ENCODE measurements around the gene TAS2R30. TPM values are rescaled to one million over a fixed set of nuclear protein-coding genes. Genes with fewer than 3 reads are reported as not detected.

TAS2R30 gene
- total and polyA plus RNA-seq, 2 donors (not counting 1 experiment from before 2014, with no cell fraction given), result 9.5 TPM; not detected in 1

GRCh38 chr12:11133816-11134215, 628 bp downstream of the TAS2R30 start:
- Histone ChIP-seq H2AFZ (ENCODE audit: insufficient read depth, low read depth, low read length, poor library complexity, severe bottlenecking) (no peak overlapping the region), H3K4me2 (replicated peaks; ENCODE audit: low read depth, low read length, poor library complexity, severe bottlenecking) (no peak overlapping the region), H3K27me3 (replicated peaks in 1 of 4; ENCODE audit: control extremely low read depth in 1 of 4, control insufficient read depth in 3 of 4, insufficient read depth in 4 of 4, low read length in 3 of 4) (no peaks in the 10 kb centered on the region), H3K4me1 (ENCODE audit: control insufficient read depth in 2 of 2, insufficient read depth in 2 of 2, low read length in 2 of 2) (no peaks in the 10 kb centered on the region), H3K27ac (ENCODE audit: low read length in 2 of 2) (no peak overlapping the region), H4K20me1 (ENCODE audit: control insufficient read depth, insufficient read depth, low read length, poor library complexity, severe bottlenecking) (peaks cover 12% of the 10 kb centered on the region), H3K9ac (ENCODE audit: low read length) (no peak overlapping the region), H3K9me3 (ENCODE audit: control extremely low read depth in 1 of 3, control insufficient read depth in 2 of 3, insufficient read depth in 1 of 3, low read length in 2 of 3) (no peaks in the 10 kb centered on the region), H3K36me3 (replicated peaks in 1 of 2; ENCODE audit: control extremely low read depth in 1 of 2, control insufficient read depth in 1 of 2, extremely low read depth in 1 of 2, insufficient read depth in 2 of 2, low read length in 1 of 2) (peaks cover 0 to 2% of the 10 kb centered on the region in 2 experiments), H3K4me3 (ENCODE audit: control extremely low read depth in 1 of 5, extremely low read depth in 1 of 5, insufficient read depth in 1 of 5, low read depth in 2 of 5, low read length in 4 of 5) (no peak overlapping the region), H3K79me2 (ENCODE audit: control insufficient read depth, insufficient read depth, low read length) (peaks cover 50% of the 10 kb centered on the region)
- Mint-ChIP-seq H3K27me3 (no peaks in the 10 kb centered on the region), H3K9me3 (ENCODE audit: insufficient read depth) (no peaks in the 10 kb centered on the region), H3K4me1 (peaks cover 14% of the 10 kb centered on the region), H3K4me3 (no peak overlapping the region), H3K27ac (no peak overlapping the region)
- POLR2A ChIA-PET, result no interaction called here
- ATAC-seq (ENCODE audit: low read depth) (no peak), DNase-seq (no peak)
- CTCF ChIA-PET, result no interaction called here
- intact Hi-C loops (cut with micrococcal nuclease), result no loop called here
- no peak for TF ChIP-seq CTCF (IDR thresholded peaks at IDR 0.05)
- no peak for TF ChIP-seq EZH2 (IDR thresholded peaks at IDR 0.05; ENCODE audit: borderline replicate concordance, insufficient read depth, low read depth, low read length, poor library complexity, severe bottlenecking)
- no CpG with 5 or more reads among the region's 2 CpGs for WGBS (ENCODE audit: insufficient coverage)

- H3K27ac Mint-ChIP-seq, result no peak overlapping the region
- intact Hi-C loops (cut with micrococcal nuclease), result no loop called here
- no CpG with 5 or more reads among the region's 2 CpGs for WGBS (ENCODE audit: insufficient coverage)
- Histone ChIP-seq H3K4me1 (ENCODE audit: control insufficient read depth in 2 of 2, insufficient read depth in 2 of 2, low read length in 2 of 2) (no peaks in the 10 kb centered on the region), H3K9ac (ENCODE audit: low read length) (no peak overlapping the region), H3K27me3 (replicated peaks in 1 of 4; ENCODE audit: control extremely low read depth in 1 of 4, control insufficient read depth in 3 of 4, insufficient read depth in 4 of 4, low read length in 3 of 4) (no peaks in the 10 kb centered on the region), H4K20me1 (ENCODE audit: control insufficient read depth, insufficient read depth, low read length, poor library complexity, severe bottlenecking) (peaks cover 12% of the 10 kb centered on the region), H3K4me2 (replicated peaks; ENCODE audit: low read depth, low read length, poor library complexity, severe bottlenecking) (no peak overlapping the region), H3K4me3 (ENCODE audit: control extremely low read depth in 1 of 5, extremely low read depth in 1 of 5, insufficient read depth in 1 of 5, low read depth in 2 of 5, low read length in 4 of 5) (no peak overlapping the region), H2AFZ (ENCODE audit: insufficient read depth, low read depth, low read length, poor library complexity, severe bottlenecking) (no peak overlapping the region), H3K27ac (ENCODE audit: low read length in 2 of 2) (no peak overlapping the region), H3K36me3 (replicated peaks in 1 of 2; ENCODE audit: control extremely low read depth in 1 of 2, control insufficient read depth in 1 of 2, extremely low read depth in 1 of 2, insufficient read depth in 2 of 2, low read length in 1 of 2) (peaks cover 0 to 2% of the 10 kb centered on the region in 2 experiments), H3K9me3 (ENCODE audit: control extremely low read depth in 1 of 3, control insufficient read depth in 2 of 3, insufficient read depth in 1 of 3, low read length in 2 of 3) (no peaks in the 10 kb centered on the region), H3K79me2 (ENCODE audit: control insufficient read depth, insufficient read depth, low read length) (peaks cover 46% of the 10 kb centered on the region)
- ATAC-seq (ENCODE audit: low read depth), result no peak
- POLR2A ChIA-PET, result no interaction called here
- H3K9me3 Mint-ChIP-seq (ENCODE audit: insufficient read depth), result no peaks in the 10 kb centered on the region
- peaks cover 14% of the 10 kb centered on the region for H3K4me1 Mint-ChIP-seq
- H3K27me3 Mint-ChIP-seq, result no peaks in the 10 kb centered on the region
- CTCF ChIA-PET, result no interaction called here
- no peak for TF ChIP-seq CTCF (IDR thresholded peaks at IDR 0.05)
- TF ChIP-seq EZH2 (IDR thresholded peaks at IDR 0.05; ENCODE audit: borderline replicate concordance, insufficient read depth, low read depth, low read length, poor library complexity, severe bottlenecking), result no peak
- DNase-seq, result no peak
- no peak overlapping the region for H3K4me3 Mint-ChIP-seq
Measured at GRCh38 chr12:11133162-11133561, 1.3 kb downstream of the TAS2R30 start.
